NCI-H2196 (cell line): Measurements from ENCODE around the gene AHNAK.

Experiments used
- DNase-seq: peaks from one replicate; lab custom pipeline; 2025; ENCODE audit not compliant: unreplicated experiment; lab: John Stamatoyannopoulos, UW

AHNAK gene

GRCh38 chr11:62499311-62499943, 47.2 kb downstream of the AHNAK start:
- DNase-seq = peak; percentile 82

- no peak for DNase-seq
Measured at GRCh38 chr11:62498492-62499286, 47.9 kb downstream of the AHNAK start.

DNA sequence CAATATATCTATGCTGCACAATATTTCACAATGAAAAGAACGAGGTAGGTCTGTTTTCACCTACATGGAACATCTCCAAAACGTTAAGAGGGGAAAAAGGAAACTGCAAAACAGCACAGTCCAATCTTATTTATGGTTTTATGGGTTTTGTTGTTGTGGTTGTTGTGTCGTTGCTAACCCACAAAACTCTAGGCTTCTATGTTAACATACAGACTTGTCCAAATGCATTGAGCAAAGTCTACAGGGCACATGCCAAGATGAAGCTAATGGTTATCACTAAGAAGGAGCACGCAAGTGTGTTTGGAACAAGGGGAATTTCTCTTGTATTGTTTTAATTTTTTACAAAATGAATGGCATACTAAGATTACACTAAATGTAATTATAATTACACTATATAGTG, 48.6 kb downstream of the AHNAK start:
- no peak for DNase-seq

DNA sequence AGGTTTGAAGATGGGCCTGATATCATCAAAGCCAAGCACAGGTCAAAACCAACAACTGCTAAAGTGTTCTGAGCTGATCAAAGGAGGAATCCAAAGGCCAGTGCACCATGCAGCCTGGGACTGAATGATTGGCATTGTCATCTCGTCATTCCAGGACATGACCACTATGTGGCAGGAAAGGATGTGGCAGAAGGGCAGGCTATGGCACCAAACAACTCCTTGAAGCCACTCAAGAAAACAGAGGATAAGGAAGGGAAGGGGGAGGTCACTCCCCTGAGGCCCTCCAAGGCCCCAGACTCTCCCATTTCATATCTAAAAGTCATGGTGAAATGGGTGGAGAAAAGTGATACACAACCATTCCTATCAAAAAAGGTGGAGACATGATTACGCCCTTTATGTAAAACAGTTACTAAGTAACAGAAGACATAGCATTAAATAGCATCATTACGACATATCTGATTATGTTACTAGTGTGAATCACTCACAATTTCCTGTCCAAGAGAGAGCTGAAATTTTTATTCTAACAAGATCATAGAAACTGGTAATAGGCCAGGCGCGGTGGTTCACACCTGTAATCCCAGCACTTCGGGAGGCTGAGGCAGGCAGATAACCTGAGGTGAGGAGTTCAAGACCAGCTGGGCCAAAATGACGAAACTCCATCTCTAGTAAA, 49.3 kb downstream of the AHNAK start:
- peak; percentile 30 for DNase-seq

DNA sequence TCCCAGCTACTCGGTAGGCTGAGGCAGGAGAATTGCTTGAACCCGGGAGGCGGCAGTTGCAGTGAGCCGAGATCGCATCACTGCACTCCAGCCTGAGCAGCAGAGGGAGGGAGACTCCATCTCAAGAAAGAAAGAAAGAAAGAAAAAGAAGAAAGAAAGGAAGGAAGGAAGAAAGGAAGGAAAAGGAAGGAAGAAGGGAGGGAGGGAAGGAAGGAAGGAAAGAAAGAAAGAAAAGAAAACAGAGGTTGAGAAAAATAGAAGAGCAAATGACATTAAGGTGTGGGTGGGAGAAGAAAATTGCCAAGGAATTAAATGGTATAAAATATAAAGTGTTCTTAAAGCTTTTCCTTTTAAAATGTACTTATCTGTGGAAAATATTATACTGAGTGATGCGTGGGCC, 49.9 kb downstream of the AHNAK start:
- no peak for DNase-seq

GRCh38 chr11:62494246-62494645, 52.4 kb downstream of the AHNAK start:
- no peak for DNase-seq

- no peak for DNase-seq
Measured at GRCh38 chr11:62493801-62494200, 52.8 kb downstream of the AHNAK start.

DNA sequence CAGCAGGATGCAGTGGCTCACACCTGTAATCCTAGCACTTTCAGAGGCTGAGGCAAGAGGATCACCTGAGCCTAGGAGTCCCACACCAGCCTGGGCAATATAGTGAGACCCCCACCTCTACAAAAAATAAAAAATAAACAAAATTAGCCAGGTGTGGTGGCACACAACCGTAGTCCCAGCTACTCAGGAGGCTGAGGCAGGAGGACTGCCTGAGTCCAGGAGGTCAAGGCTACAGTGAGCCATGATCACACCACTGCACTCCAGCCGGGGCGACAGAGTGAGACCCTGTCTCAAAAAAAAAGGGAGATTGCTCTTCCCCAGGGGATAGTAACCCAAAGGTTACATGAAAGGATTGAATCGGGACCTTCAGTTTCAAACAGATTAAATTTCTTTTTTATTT, 54.0 kb downstream of the AHNAK start:
- no peak for DNase-seq

- no peak for DNase-seq
Measured at GRCh38 chr11:62491571-62492329, 54.9 kb downstream of the AHNAK start.

- no peak for DNase-seq
Measured at GRCh38 chr11:62489204-62489603, 57.4 kb downstream of the AHNAK start.

DNA sequence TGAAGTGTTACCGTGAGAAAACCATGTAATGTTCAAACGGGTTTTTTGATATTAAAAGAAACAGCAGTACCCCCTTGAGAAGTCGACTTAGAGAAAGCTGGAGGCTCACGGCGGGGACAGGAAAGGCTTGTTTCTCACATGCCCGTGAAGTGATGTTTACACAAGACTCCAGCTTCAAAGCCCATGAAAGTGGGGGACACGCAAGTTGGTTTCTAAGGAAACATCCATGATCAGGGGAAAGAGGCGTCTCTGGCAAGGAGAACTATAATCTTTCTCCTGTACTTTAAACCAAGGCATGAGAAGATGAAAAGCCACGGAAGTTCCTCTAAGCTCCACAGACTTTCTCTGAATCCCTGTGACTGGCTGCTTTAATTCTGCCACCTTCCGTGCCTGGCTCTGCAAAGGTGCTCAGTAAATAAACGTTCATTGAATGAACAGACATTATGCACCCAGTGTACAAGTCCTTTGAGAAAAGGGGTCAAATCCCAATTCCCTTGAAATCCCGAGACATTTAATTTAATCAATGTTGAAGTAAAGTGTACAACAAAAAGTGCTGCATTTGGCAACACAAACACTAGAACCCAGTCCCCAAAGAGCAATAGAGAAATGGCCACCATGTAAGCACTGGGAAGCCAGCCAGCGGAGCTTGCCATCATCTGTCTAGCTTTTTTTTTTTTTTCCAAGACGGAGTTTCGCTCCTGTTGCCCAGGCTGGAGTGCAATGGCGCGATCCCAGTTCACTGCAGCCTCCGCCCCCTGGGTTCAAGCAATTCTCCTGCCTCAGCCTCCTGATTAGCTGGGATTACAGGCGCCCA, 58.7 kb downstream of the AHNAK start:
- no peak for DNase-seq

GRCh38 chr11:62487136-62487535, 59.5 kb downstream of the AHNAK start:
- no peak for DNase-seq

- no peak for DNase-seq
Measured at GRCh38 chr11:62484352-62484751, 62.3 kb downstream of the AHNAK start.

GRCh38 chr11:62482753-62483152, 63.9 kb downstream of the AHNAK start:
- no peak for DNase-seq

GRCh38 chr11:62479631-62480201, 66.9 kb downstream of the AHNAK start:
- DNase-seq = no peak

DNA sequence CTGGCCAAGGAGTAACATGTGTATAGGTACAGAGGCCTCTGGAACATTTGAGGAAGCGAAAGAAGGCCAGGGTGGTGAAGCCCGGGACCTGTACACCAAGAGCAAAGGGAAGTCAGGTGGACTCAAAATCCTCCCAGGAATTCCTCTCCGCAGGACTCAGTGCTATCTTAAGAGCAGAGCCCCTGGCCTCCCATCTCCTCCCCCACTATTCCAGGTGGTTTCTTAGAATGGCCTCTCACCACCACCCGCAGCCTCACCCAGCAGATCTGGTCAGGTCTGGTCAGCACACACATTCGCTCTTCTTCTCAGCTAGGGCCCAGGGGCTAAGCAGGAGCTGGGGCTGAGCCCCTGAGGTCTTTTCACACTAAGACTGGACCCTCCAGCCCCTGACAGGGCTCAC, 68.7 kb downstream of the AHNAK start:
- DNase-seq = no peak

DNA sequence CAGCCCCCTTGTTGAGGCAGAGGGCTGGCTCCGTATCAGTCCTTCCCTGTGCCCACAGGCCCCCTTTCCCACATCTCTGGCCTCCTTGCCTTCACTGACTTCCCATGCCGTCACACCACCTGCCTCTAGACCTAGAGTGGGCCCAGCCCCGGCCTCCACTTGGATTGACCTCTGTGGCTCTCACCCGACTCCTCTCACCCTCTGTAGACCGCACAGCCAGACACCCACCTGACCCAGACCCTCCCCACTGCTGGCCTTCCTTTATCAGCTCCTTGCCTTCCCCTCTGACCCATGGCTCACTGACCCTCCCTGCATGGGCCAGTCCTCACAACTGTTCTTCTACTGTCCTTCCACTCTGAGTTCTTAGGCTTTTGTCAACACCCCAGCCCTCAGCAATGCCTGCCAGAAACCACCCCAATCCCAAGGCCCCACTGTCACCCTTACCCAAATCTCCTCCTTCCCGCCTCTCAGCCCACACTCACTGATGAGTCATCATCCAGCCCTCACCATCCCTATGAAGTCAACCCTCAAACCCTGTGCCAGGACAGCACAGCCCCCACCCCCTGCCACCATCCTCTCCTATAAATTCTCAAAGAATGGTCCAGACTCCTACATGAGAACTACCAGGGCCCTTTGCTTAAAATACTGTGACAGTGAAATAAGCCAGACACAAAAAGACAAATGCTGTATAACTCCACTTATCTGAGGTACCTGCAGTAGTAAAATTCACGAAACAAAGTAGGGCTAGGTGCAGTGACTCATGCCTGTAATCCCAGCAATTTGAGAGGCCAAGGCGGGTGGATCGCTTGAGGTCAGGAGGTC, 74.3 kb downstream of the AHNAK start:
- no peak for DNase-seq

- DNase-seq = no peak
Measured at GRCh38 chr11:62471603-62472002, 75.0 kb downstream of the AHNAK start.

DNA sequence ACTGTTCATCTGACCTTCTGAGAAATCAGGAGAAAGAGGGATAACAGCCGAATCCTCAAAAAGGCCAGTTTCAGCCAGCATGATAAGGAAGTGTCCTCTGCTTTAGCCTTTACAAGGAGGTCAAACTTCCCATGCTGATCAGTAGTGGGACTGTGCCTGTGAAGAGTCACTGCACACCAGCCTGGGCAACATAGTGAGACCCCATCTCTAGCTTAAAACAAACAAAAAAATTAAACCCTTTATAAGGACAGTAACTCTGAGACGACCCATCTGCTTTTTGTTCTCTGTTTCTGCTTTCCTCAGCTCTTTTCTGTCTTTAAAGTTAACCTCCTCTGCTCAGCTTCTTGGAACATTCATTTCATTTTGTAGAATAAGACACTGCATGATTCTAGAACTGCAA, 78.0 kb downstream of the AHNAK start:
- no peak for DNase-seq
